PFSK-1 (cell line): Measurements from ENCODE around the gene MED20. TPM values are rescaled to one million over a fixed set of nuclear protein-coding genes. Genes with fewer than 3 reads are reported as not detected.

Source experiments
- FOXP2 ChIP-seq: optimal IDR thresholded peaks from 2 replicates; pipeline ENCODE3; 2011; ENCODE audit warnings: borderline replicate concordance, control low read depth, inconsistent platforms; ENCODE audit not compliant: insufficient read depth; ENCODE audit errors: extremely low read length, extremely low read depth
- POLR2AphosphoS5 ChIP-seq: IDR thresholded peaks from 2 replicates; pipeline ENCODE4 v1.6.1; 2012; ENCODE audit warnings: low read depth, mild to moderate bottlenecking, control low read depth, low read length, moderate library complexity
- SIN3A ChIP-seq: IDR thresholded peaks from 2 replicates; pipeline ENCODE4 v1.6.1; 2012; ENCODE audit warnings: mild to moderate bottlenecking, low read length, moderate library complexity, borderline replicate concordance; ENCODE audit not compliant: insufficient read depth
- TAF1 ChIP-seq: IDR thresholded peaks from 2 replicates; pipeline ENCODE4 v1.6.1; 2012; ENCODE audit warnings: low read length, control low read depth, borderline replicate concordance; ENCODE audit not compliant: insufficient read depth
- polyA plus RNA-seq: library from polyadenylated mRNA; unstranded; fragments of >200 nt; gene quantifications from one replicate; pipeline ENCODE4 v1.2.1, GENCODE V29; 2012; ENCODE audit warnings: low read depth, missing spikeins; ENCODE audit not compliant: insufficient read length
- TF ChIP-seq, protein P1 (sequence below), 2 experiments: IDR thresholded peaks; 2 replicates each; pipeline versions ENCODE4 v1.6.1 to v1.8.0; 2011 to 2012; ENCODE audit warnings: low read depth in 2 of 2, low read length in 2 of 2, control low read depth in 1 of 2, inconsistent platforms in 1 of 2, mild to moderate bottlenecking in 1 of 2, moderate library complexity in 1 of 2; ENCODE audit not compliant: insufficient read depth in 1 of 2

MED20 gene, protein sequence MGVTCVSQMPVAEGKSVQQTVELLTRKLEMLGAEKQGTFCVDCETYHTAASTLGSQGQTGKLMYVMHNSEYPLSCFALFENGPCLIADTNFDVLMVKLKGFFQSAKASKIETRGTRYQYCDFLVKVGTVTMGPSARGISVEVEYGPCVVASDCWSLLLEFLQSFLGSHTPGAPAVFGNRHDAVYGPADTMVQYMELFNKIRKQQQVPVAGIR
- polyA plus RNA-seq: 9.2 TPM

GRCh38 chr6:41920921-41921711 lies at the start of gene MED20, which contains the start of gene BYSL:
TSS of gene MED20 (minus strand) at chr6:41921139. CDS start at chr6:41921018, 121 bp downstream.
TSS of gene BYSL (plus strand) at chr6:41921499. CDS start at chr6:41921563, 64 bp downstream.
- TF ChIP-seq SIN3A (peak; percentile 86; the same call in 1 of the 2 replicates), TAF1 (peak; percentile 74; the same call in 1 of the 2 replicates), FOXP2 (no peak), POLR2AphosphoS5 (peak; percentile 76)
- TF ChIP-seq, protein P1, sequence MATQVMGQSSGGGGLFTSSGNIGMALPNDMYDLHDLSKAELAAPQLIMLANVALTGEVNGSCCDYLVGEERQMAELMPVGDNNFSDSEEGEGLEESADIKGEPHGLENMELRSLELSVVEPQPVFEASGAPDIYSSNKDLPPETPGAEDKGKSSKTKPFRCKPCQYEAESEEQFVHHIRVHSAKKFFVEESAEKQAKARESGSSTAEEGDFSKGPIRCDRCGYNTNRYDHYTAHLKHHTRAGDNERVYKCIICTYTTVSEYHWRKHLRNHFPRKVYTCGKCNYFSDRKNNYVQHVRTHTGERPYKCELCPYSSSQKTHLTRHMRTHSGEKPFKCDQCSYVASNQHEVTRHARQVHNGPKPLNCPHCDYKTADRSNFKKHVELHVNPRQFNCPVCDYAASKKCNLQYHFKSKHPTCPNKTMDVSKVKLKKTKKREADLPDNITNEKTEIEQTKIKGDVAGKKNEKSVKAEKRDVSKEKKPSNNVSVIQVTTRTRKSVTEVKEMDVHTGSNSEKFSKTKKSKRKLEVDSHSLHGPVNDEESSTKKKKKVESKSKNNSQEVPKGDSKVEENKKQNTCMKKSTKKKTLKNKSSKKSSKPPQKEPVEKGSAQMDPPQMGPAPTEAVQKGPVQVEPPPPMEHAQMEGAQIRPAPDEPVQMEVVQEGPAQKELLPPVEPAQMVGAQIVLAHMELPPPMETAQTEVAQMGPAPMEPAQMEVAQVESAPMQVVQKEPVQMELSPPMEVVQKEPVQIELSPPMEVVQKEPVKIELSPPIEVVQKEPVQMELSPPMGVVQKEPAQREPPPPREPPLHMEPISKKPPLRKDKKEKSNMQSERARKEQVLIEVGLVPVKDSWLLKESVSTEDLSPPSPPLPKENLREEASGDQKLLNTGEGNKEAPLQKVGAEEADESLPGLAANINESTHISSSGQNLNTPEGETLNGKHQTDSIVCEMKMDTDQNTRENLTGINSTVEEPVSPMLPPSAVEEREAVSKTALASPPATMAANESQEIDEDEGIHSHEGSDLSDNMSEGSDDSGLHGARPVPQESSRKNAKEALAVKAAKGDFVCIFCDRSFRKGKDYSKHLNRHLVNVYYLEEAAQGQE (IDR thresholded peaks at IDR 0.05; ENCODE audit: insufficient read depth in 1 of 2, low read depth in 2 of 2, low read length in 2 of 2): peak in 1 of 2 experiments; percentile 66; a peak in 1 of 4 replicates

GRCh38 chr6:41970436-41970846 lies 49.5 kb upstream of the MED20 start:
- TF ChIP-seq POLR2AphosphoS5 (no peak), SIN3A (no peak), FOXP2 (no peak), TAF1 (no peak)
- TF ChIP-seq, protein P1 (IDR thresholded peaks at IDR 0.05; ENCODE audit: insufficient read depth in 1 of 2, low read depth in 2 of 2, low read length in 2 of 2): no peak

- no peak for TF ChIP-seq POLR2AphosphoS5
- no peak for TF ChIP-seq FOXP2
- no peak for TF ChIP-seq TAF1
- TF ChIP-seq, protein P1 (IDR thresholded peaks at IDR 0.05; ENCODE audit: insufficient read depth in 1 of 2, low read depth in 2 of 2, low read length in 2 of 2): no peak
- TF ChIP-seq SIN3A: no peak
Observed at GRCh38 chr6:41967312-41968287, 46.7 kb upstream of the MED20 start.

DNA sequence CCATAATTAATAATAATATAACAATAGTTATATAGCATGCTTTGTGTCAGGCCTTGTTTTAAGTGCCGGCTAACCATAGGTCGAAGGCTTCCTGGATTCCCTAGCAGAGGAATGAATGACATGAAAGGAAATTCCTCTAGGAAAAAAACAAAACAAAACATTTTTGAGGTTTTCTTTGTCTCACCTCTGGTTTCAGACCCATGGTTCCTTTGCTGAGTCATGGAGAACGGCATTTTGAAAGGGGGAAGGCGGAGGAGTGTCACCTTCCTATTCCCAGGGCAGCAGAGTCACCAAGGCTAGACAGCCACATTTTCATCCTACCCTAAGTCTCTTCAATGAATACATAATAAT lies 46.0 kb upstream of the MED20 start:
- TF ChIP-seq, protein P1 (IDR thresholded peaks at IDR 0.05; ENCODE audit: insufficient read depth in 1 of 2, low read depth in 2 of 2, low read length in 2 of 2): no peak
- TF ChIP-seq TAF1 (no peak), SIN3A (no peak), FOXP2 (no peak), POLR2AphosphoS5 (no peak)
